Left lung (tissue), 10 donors: ENCODE measurements around the gene TSPAN7. TPM values are rescaled to one million over a fixed set of nuclear protein-coding genes. Genes with fewer than 3 reads are reported as not detected.
A peak's percentile ranks its signal among the peaks of the same experiment; 100 is the strongest.

Experiments
- ATAC-seq: fragments of 200-7000 bp; cut with Tn5 transposase; one replicate; pipeline ENCODE4 v1.9.1; 2020; ENCODE audit warnings: moderate library complexity
- DNase-seq, 4 donors: peaks; one replicate each; pipeline ENCODE4 v3.0.0-alpha.2; 2013 to 2020
- H3K27ac ChIP-seq, 2 donors: fragments of 200-600 bp; sonication (generic) in 1 of 2; one replicate each; pipeline versions ENCODE4 v1.5.0 to v1.8.0; 2020 to 2021
- H3K27me3 ChIP-seq, 2 donors: fragments of 200-600 bp; sonication (generic) in 1 of 2; one replicate each; pipeline versions ENCODE4 v1.5.0 to v1.8.0; 2020 to 2021
- H3K36me3 ChIP-seq, 2 donors: fragments of 200-600 bp; sonication (generic) in 1 of 2; one replicate each; pipeline versions ENCODE4 v1.5.0 to v1.8.0; 2020 to 2021
- H3K4me1 ChIP-seq, 2 donors: fragments of 200-600 bp; one replicate each; pipeline ENCODE4 v1.8.0; 2021
- H3K4me3 ChIP-seq, 2 donors: fragments of 200-600 bp; sonication (generic) in 1 of 2; one replicate each; pipeline versions ENCODE4 v1.5.0 to v1.8.0; 2020 to 2021; ENCODE audit warnings: mild to moderate bottlenecking in 1 of 2
- H3K9me3 ChIP-seq, 2 donors: fragments of 200-600 bp; sonication (generic) in 1 of 2; one replicate each; pipeline versions ENCODE4 v1.5.0 to v1.8.0; 2020 to 2021
- CTCF ChIP-seq, 2 donors: fragments of 200-600 bp; sonication (generic) in 1 of 2; IDR thresholded peaks; one replicate each; pipeline versions ENCODE4 v1.5.0 to v1.8.0; 2021; ENCODE audit warnings: antibody characterized with exemption in 2 of 2
- intact Hi-C, 2 donors: fragments of 100-400 bp; cut with DNase I; formaldehyde crosslinking; loops; one replicate each; pipeline versions ENCODE4 v1.11.2 to v1.14.2; 2022
- polyA plus RNA-seq, 6 donors: library from polyadenylated mRNA; unstranded; fragments of 120-200 nt; gene quantifications; one replicate each; pipeline ENCODE4 v1.2.1, GENCODE V29; 2013; ENCODE audit not compliant: insufficient read length in 6 of 6
- total RNA-seq, 2 donors: library from RNA; stranded (reverse); fragmentation: NEBNext Ultra II Directional; extraction: Animal tissue kit (Norgen Biotek cat#: 25700); gene quantifications; one replicate each; pipeline ENCODE4 v1.2.1, GENCODE V29; 2021
- donor health status: DM: no; HTN: yes; CAD: no.
- donor health status: DM: no; HTN: no; CAD: no.

The TSPAN7 gene
- total and polyA plus RNA-seq, 8 donors, result 33.8 to 52.3 (median 45.9) TPM

DNA sequence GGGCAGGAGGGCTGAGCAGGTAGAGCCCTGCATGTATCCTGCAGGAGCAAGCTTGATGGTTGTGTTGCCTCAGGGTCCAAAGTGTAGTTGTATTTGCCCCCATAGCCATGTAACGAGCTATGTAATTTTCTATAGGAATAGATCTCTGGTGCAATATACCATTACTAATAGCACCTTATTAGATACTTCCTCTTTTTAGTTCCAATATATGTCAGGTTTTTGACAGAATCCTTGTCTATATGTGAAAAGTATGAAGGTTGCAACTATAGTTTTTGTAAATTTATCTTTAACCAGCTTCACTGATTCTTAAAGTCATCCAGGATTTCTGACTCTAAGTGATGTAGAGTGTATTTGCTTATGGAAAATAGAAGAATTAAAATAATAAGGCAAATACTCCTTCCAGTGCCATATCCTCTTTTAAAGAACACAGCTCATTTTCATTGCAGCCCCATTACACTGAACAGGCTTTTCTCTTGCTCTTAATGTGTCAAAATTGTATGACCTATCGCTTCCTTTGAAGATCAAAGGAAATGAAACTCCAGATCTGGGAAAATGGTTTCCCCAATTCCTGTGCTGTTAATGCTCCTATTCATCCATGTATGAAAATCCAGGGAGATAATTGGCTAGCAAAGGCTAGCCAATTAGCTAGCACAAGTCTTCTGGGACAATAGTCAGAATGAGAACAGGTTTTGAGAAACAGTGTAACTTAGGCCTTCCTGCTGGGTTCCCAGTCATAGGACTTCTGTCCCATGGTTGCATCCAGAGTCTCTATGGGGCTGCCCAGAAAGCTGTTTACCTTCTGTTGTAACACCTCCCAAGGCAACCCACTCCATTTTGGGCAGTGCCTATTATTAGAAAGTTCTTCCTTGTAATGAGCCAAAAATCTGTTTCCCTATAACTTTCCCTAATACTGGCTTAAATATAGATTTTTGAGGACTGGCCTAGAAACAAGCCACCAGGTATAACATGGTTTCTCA, 90.6 kb downstream of the TSPAN7 start:
- H3K4me3 ChIP-seq, result no peak overlapping the region
- intact Hi-C loops, result no loop called here
- TF ChIP-seq CTCF (IDR thresholded peaks at IDR 0.05), result no peak

DNA sequence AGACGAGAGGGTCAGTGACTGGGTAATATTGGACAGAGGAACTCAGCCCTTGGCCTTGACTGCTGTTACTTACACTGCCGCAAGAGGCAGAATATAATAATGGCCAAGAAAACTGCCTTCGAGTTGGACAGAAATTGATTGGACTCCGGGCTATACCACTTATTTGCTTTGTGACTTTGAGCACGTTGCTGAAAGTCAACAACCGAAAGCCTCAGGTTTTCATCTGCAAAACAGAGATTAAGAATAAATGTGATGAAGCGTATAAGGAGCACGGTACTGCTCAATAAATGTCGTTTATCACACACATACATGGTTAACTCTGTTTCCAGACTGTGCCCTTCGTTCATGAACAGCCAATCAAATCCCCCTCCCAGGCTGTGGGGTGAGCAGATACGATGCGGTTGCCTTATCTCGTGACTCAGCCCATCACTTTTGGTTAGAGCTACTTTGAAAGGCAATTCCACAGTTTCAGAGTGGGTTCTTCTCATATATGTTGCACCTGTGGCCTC, 91.6 kb downstream of the TSPAN7 start:
- Histone ChIP-seq H3K27ac (no peak overlapping the region), H3K27me3 (no peaks in the 10 kb centered on the region), H3K4me3 (no peak overlapping the region), H3K4me1 (no peaks in the 10 kb centered on the region), H3K9me3 (no peaks in the 10 kb centered on the region), H3K36me3 (no peaks in the 10 kb centered on the region)
- TF ChIP-seq CTCF (IDR thresholded peaks at IDR 0.05), result no peak
- intact Hi-C loops, result no loop called here
- DNase-seq (no peak), ATAC-seq (no peak)

More for the DNA sequence above, 90.6 kb downstream of the TSPAN7 start:
- Histone ChIP-seq H3K27ac (no peak overlapping the region), H3K36me3 (no peaks in the 10 kb centered on the region), H3K4me1 (no peaks in the 10 kb centered on the region), H3K9me3 (no peaks in the 10 kb centered on the region), H3K27me3 (no peaks in the 10 kb centered on the region)
- ATAC-seq (no peak), DNase-seq (no peak)

DNA sequence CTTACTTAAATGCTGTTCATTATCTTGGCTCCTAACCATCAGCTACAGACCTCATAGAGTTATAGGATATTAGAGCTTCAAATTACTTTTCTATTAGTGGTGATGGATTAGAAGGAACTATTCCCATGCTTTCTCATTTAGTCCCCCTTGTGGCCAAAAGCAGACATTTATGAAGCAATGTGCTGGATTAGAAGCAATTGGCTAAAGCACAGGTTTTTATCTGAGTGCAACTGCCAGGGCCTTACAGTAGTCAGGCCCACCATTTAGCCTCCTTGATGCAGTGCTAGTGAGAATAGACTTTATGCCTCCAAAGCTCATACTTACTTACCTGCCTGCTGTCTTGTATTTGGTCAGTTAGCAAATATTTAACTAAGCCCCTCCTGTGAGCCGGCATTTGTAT, 93.0 kb downstream of the TSPAN7 start:
- H3K27me3 ChIP-seq, result no peaks in the 10 kb centered on the region
- no peak overlapping the region for H3K4me3 ChIP-seq
- no peak overlapping the region for H3K27ac ChIP-seq
- H3K9me3 ChIP-seq, result no peaks in the 10 kb centered on the region
- DNase-seq, result peak in 2 of 4 donors; percentile 17 to 34
- no peaks in the 10 kb centered on the region for H3K36me3 ChIP-seq
- peak; percentile 57 for ATAC-seq
- intact Hi-C loops, result no loop called here
- no peaks in the 10 kb centered on the region for H3K4me1 ChIP-seq
- peak; percentile 33 to 40 for TF ChIP-seq CTCF (IDR thresholded peaks at IDR 0.05)

- Histone ChIP-seq H3K9me3 (no peaks in the 10 kb centered on the region), H3K4me3 (no peak overlapping the region), H3K36me3 (no peaks in the 10 kb centered on the region), H3K4me1 (no peaks in the 10 kb centered on the region), H3K27ac (no peak overlapping the region), H3K27me3 (no peaks in the 10 kb centered on the region)
- TF ChIP-seq CTCF (IDR thresholded peaks at IDR 0.05), result no peak
- intact Hi-C loops, result no loop called here
- DNase-seq, result no peak
- no peak for ATAC-seq
These were observed 95.1 kb downstream of the TSPAN7 start for GRCh38 chrX:38656350-38656915.

GRCh38 chrX:38657562-38657961, 96.2 kb downstream of the TSPAN7 start:
- TF ChIP-seq CTCF (IDR thresholded peaks at IDR 0.05), result no peak
- H3K27ac ChIP-seq, result no peak overlapping the region
- intact Hi-C loops, result no loop called here
- DNase-seq (no peak), ATAC-seq (no peak)
- no peaks in the 10 kb centered on the region for H3K27me3 ChIP-seq
- H3K9me3 ChIP-seq, result no peaks in the 10 kb centered on the region
- H3K4me1 ChIP-seq, result no peaks in the 10 kb centered on the region
- no peak overlapping the region for H3K4me3 ChIP-seq
- no peaks in the 10 kb centered on the region for H3K36me3 ChIP-seq
